HG03097 (cell line): Measurements from ENCODE around the gene PRUNE2.

Experiments
- ATAC-seq: cut with Tn5 transposase; IDR thresholded peaks from one replicate; pipeline ENCODE4 v1.9.1; 2021; ENCODE audit not compliant: unreplicated experiment, low FRiP score

Gene PRUNE2

GRCh38 chr9:76709020-76709419, 196.9 kb downstream of the PRUNE2 start:
- ATAC-seq: no peak

- ATAC-seq: no peak
These were observed 198.4 kb downstream of the PRUNE2 start for GRCh38 chr9:76707510-76707909.

- no peak for ATAC-seq
These were observed 201.2 kb downstream of the PRUNE2 start for GRCh38 chr9:76704593-76705204.

GRCh38 chr9:76703270-76703669, 202.6 kb downstream of the PRUNE2 start:
- no peak for ATAC-seq

GRCh38 chr9:76701441-76702039, 204.4 kb downstream of the PRUNE2 start:
- no peak for ATAC-seq

GRCh38 chr9:76700916-76701315, 205.0 kb downstream of the PRUNE2 start:
- ATAC-seq: no peak

GRCh38 chr9:76699971-76700370, 205.9 kb downstream of the PRUNE2 start:
- ATAC-seq: no peak

GRCh38 chr9:76697554-76697953, 208.4 kb downstream of the PRUNE2 start:
- no peak for ATAC-seq

GRCh38 chr9:76697081-76697480, 208.8 kb downstream of the PRUNE2 start:
- no peak for ATAC-seq

GRCh38 chr9:76693912-76694311, 212.0 kb downstream of the PRUNE2 start:
- ATAC-seq: no peak

GRCh38 chr9:76692458-76693129, 213.3 kb downstream of the PRUNE2 start:
- no peak for ATAC-seq

GRCh38 chr9:76691517-76692313, 214.2 kb downstream of the PRUNE2 start:
- no peak for ATAC-seq

GRCh38 chr9:76690973-76691370, 214.9 kb downstream of the PRUNE2 start:
- no peak for ATAC-seq

GRCh38 chr9:76690246-76690972, 215.5 kb downstream of the PRUNE2 start:
- no peak for ATAC-seq

GRCh38 chr9:76688471-76689238, 217.3 kb downstream of the PRUNE2 start:
- no peak for ATAC-seq

- ATAC-seq: no peak
These were observed 218.0 kb downstream of the PRUNE2 start for GRCh38 chr9:76687861-76688391.

- no peak for ATAC-seq
These were observed 219.2 kb downstream of the PRUNE2 start for GRCh38 chr9:76686756-76687155.

- ATAC-seq: no peak
These were observed 221.7 kb downstream of the PRUNE2 start for GRCh38 chr9:76684213-76684612.

GRCh38 chr9:76681556-76681955, 224.4 kb downstream of the PRUNE2 start:
- ATAC-seq: no peak
